ENCODE measurements around the gene OSTM1.

Gene OSTM1

GRCh38 chr6:108113557-108114519 lies 39.3 kb upstream of the OSTM1 start:
- Mint-ChIP-seq H3K27ac (no peak overlapping the region), H3K27me3 (peaks cover 83% of the 10 kb centered on the region), H3K9me3 (no peaks in the 10 kb centered on the region), H3K36me3 (ENCODE audit: low read depth) (no peaks in the 10 kb centered on the region), H3K4me3 (peak overlapping the region; percentile 70), H3K4me1 (peaks cover 44% of the 10 kb centered on the region)
- no peak for ATAC-seq
- no peak for DNase-seq

DNA sequence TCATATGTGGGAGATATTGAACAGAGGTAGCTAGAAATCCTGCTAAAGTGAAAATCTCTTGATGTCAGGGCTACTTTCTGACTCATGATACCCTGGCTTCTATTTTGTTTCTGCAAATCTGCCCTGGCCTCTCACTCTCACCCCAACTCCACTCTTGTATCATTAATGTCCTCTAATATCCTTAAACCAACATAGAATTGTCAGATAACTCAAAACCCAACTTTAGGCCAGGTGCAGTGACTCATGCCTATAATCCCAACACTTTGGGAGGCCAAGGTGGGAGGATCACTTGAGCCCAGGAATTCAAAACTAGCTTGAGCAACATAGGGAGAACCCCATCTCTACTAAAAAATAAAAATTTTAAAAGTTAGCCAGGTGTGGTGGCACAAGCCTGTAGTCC lies 33.8 kb upstream of the OSTM1 start:
- DNase-seq, result no peak

DNA sequence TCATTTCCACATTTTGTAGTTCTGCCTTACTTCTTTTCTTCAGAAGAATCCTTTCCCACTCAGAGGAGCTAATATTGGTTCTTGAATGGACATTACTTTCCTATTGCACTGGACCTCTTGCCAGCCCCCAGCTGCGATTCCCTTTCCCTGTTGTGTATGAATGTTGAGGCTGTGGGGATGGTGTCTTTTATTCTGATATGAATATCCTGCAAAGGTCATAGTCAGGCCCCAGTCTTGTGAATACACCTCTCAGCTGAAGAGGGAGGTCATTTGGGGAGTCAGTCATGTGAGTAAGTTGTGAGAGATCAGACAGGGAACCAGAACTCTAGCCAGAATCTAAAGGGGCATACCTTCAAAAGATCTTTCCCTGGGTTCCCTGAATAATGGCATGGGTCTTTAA lies 32.6 kb upstream of the OSTM1 start:
- H3K27me3 Mint-ChIP-seq, result peaks cover 25% of the 10 kb centered on the region
- DNase-seq (no peak), ATAC-seq (no peak)
- peaks cover 4% of the 10 kb centered on the region for H3K4me1 Mint-ChIP-seq
- no peak overlapping the region for H3K27ac Mint-ChIP-seq
- H3K4me3 Mint-ChIP-seq, result no peak overlapping the region
- no peaks in the 10 kb centered on the region for H3K36me3 Mint-ChIP-seq (ENCODE audit: low read depth)
- no peaks in the 10 kb centered on the region for H3K9me3 Mint-ChIP-seq

More for the DNA sequence above, 33.8 kb upstream of the OSTM1 start:
- H3K27me3 Mint-ChIP-seq, result peaks cover 36% of the 10 kb centered on the region
- H3K4me3 Mint-ChIP-seq, result no peak overlapping the region
- peaks cover 4% of the 10 kb centered on the region for H3K4me1 Mint-ChIP-seq
- no peaks in the 10 kb centered on the region for H3K36me3 Mint-ChIP-seq (ENCODE audit: low read depth)
- ATAC-seq, result no peak
- H3K27ac Mint-ChIP-seq, result no peak overlapping the region
- no peaks in the 10 kb centered on the region for H3K9me3 Mint-ChIP-seq

DNA sequence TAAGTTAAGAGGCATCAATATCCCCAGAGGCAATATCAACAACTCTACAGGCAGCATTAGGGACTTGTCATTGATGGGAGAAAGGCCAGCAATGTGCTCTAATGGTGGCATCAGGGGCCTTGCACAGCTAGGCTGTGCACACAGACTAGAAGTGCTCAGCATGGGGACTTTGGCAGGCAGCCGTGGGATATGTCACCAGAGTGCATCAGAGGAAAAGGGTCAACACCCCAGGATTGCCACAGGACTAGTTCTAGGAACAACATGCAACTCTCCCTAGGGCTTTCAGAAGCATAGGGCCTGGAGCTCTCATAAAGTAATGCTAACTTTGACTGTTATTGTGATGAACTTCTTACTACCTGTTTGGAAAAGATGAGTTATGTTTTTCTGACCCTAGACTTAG lies 32.2 kb upstream of the OSTM1 start:
- no peaks in the 10 kb centered on the region for H3K36me3 Mint-ChIP-seq (ENCODE audit: low read depth)
- H3K27me3 Mint-ChIP-seq, result peaks cover 23% of the 10 kb centered on the region
- no peak overlapping the region for H3K4me3 Mint-ChIP-seq

DNA sequence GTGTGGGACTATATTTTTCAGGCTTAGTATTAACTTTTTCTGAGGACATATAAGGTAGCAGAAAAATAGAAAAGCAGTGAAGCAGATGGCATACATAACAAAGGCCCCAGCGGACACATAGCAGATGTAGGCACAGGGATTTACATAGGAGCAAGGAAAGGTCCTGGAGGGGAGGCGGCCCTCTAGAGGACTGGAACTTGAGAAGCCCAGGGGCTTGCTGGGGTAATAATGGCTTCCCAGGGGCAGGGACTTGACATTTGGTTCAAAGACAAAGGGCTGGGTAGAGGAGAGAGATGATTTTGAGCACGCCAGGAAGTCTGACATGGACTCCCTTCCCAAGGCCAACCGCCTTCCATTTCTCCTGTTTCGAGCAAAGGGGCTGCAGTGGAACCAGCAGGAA lies 31.7 kb upstream of the OSTM1 start:
- DNase-seq (no peak), ATAC-seq (no peak)
- Mint-ChIP-seq H3K27me3 (peaks cover 20% of the 10 kb centered on the region), H3K9me3 (no peaks in the 10 kb centered on the region), H3K4me3 (no peak overlapping the region), H3K4me1 (peaks cover 4% of the 10 kb centered on the region), H3K36me3 (ENCODE audit: low read depth) (no peaks in the 10 kb centered on the region), H3K27ac (no peak overlapping the region)

More for the DNA sequence above, 32.2 kb upstream of the OSTM1 start:
- ATAC-seq, result no peak
- no peak for DNase-seq
- no peaks in the 10 kb centered on the region for H3K9me3 Mint-ChIP-seq
- H3K27ac Mint-ChIP-seq, result no peak overlapping the region
- peaks cover 4% of the 10 kb centered on the region for H3K4me1 Mint-ChIP-seq

DNA sequence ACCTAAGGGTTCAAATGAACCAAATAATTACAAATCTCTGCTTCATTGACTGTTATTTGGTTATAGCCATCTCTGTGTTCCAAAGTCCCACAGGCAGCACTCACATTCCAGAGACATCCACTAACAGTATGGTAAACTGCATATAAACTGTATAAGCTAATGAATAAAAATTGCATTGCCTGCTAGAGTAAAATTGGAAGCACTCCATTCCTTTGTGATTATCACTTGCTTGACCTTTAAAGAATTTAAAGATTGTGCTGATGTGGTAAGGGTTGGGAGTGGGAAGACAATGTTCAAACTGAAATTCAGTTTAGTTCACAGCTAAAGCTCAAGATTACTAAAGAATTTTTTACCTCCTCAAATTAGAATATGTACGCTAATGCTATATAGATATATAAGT lies 31.0 kb upstream of the OSTM1 start:
- ATAC-seq (no peak), DNase-seq (no peak)
- Mint-ChIP-seq H3K4me3 (no peak overlapping the region), H3K27me3 (peaks cover 14% of the 10 kb centered on the region), H3K36me3 (ENCODE audit: low read depth) (no peaks in the 10 kb centered on the region), H3K9me3 (no peaks in the 10 kb centered on the region), H3K4me1 (peaks cover 4% of the 10 kb centered on the region), H3K27ac (no peak overlapping the region)

DNA sequence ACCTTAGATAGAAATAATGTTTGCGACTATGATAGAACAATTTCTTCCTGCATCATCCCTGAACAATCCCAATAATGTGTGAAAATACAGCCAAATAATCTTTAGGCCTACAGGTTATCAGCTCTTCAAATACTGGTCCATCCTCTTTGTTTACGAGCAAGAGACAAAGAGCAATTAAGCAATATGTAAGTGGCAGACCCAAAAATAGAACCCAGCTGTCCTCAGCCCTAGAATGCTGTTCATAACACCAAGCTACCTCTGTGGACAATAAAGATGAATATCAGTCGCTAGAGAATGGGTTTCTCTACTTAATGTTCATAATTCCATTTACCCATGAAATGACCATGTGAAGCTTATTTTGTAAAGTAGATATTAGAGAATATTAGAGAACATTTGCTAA lies 28.4 kb upstream of the OSTM1 start:
- no peak overlapping the region for H3K4me3 Mint-ChIP-seq
- H3K4me1 Mint-ChIP-seq, result no peaks in the 10 kb centered on the region
- no peak overlapping the region for H3K27ac Mint-ChIP-seq
- H3K27me3 Mint-ChIP-seq, result peaks cover 10% of the 10 kb centered on the region
- ATAC-seq, result no peak
- H3K36me3 Mint-ChIP-seq (ENCODE audit: low read depth), result no peaks in the 10 kb centered on the region
- no peaks in the 10 kb centered on the region for H3K9me3 Mint-ChIP-seq
- no peak for DNase-seq

DNA sequence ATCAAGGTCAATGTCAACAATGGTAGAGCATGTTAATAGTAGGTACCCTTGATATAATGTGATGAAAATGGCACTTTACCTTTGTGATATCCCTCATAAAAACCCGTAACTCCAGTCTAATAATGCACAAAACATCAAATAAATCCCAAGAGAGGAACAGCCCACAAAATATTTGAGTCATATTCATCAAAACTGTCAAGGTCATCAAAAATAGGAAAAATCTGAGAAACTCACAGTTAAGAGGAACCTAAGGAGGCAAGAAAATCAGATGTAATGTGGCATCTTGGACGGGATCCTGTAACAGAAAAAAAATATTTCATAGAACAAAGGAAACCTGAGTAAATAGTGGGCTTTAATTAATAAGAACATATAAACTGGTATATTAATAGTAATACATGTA lies 25.5 kb upstream of the OSTM1 start:
- Mint-ChIP-seq H3K27me3 (peaks cover 19% of the 10 kb centered on the region), H3K9me3 (no peaks in the 10 kb centered on the region), H3K36me3 (ENCODE audit: low read depth) (no peaks in the 10 kb centered on the region), H3K27ac (no peak overlapping the region), H3K4me3 (no peak overlapping the region), H3K4me1 (no peaks in the 10 kb centered on the region)
- no peak for ATAC-seq
- DNase-seq, result no peak

DNA sequence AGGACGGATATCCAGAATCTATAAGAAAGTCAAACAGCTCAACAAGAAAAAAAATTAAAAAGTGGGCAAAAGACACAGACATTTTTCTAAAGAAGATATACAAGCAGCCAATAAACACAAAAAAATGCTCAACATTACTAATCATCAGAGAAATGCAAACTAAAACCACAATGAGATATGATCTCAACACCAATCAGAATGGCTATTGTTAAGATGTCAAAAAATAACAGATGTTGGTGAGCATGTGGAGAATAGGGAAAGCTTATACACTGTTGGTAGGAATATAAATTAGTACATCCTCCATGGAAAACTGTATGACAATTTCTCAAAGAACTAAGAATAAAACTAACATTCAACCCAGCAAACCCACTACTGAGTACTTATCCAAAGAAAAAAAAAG lies 23.3 kb upstream of the OSTM1 start:
- DNase-seq (no peak), ATAC-seq (no peak)
- no peaks in the 10 kb centered on the region for H3K36me3 Mint-ChIP-seq (ENCODE audit: low read depth)
- peaks cover 25% of the 10 kb centered on the region for H3K27me3 Mint-ChIP-seq
- H3K9me3 Mint-ChIP-seq, result no peaks in the 10 kb centered on the region
- no peak overlapping the region for H3K4me3 Mint-ChIP-seq
- no peak overlapping the region for H3K27ac Mint-ChIP-seq
- H3K4me1 Mint-ChIP-seq, result no peaks in the 10 kb centered on the region

DNA sequence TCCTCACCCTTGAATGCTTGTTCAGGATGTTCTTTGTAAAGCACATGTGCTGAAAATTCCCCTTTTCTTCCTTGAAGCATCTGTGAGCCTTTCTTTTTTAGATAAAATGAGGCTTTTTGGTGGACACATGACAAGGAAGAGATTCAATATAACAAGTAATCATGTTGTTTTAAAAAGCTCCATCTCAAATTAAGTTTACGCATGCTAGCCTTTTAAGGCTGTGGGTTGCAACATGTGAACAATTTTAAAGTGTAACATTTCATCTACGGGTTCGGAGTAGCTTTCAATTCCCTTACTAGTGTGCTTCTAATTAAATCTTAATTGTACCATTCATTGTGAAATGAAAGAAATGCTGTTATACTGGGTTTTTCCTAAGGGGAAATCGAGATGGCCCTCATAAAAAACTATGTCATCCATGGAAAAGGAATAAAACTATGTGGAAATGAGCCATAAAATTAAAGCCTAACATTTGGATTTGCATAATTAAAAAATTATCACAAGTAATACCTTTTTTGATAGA lies 19.3 kb upstream of the OSTM1 start:
- Mint-ChIP-seq H3K9me3 (no peaks in the 10 kb centered on the region), H3K4me1 (no peaks in the 10 kb centered on the region), H3K4me3 (no peak overlapping the region), H3K36me3 (ENCODE audit: low read depth) (no peaks in the 10 kb centered on the region), H3K27ac (no peak overlapping the region), H3K27me3 (peaks cover 23% of the 10 kb centered on the region)
- no peak for ATAC-seq
- DNase-seq, result no peak

DNA sequence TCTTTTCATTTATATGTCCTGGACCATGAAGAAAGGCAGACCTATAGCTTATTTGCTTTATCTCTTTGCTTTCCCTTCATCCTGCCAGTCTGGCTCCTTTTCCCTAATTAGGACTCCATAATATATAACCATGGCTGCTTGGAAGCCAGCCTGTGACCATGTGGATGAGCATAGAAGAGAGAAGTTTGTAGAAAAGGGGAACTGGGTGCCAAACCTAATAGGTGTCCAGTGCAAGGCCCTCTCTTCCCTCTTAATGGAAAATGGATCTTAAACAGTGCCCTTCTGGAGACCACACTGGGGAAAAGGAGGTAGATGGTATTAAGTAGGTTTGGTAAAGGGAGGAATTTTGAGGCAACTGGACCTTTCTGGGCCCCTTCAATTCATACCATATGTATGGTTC lies 16.7 kb upstream of the OSTM1 start:
- Mint-ChIP-seq H3K36me3 (ENCODE audit: low read depth) (no peaks in the 10 kb centered on the region), H3K4me3 (no peak overlapping the region), H3K4me1 (no peaks in the 10 kb centered on the region), H3K27me3 (peaks cover 16% of the 10 kb centered on the region), H3K9me3 (no peaks in the 10 kb centered on the region), H3K27ac (no peak overlapping the region)
- no peak for DNase-seq
- no peak for ATAC-seq

- DNase-seq (no peak), ATAC-seq (no peak)
- H3K4me3 Mint-ChIP-seq, result no peak overlapping the region
- peaks cover 6% of the 10 kb centered on the region for H3K27me3 Mint-ChIP-seq
- no peaks in the 10 kb centered on the region for H3K9me3 Mint-ChIP-seq
- no peaks in the 10 kb centered on the region for H3K36me3 Mint-ChIP-seq (ENCODE audit: low read depth)
- H3K27ac Mint-ChIP-seq, result no peak overlapping the region
- H3K4me1 Mint-ChIP-seq, result no peaks in the 10 kb centered on the region
Measured at GRCh38 chr6:108083349-108083748, 8.8 kb upstream of the OSTM1 start.

GRCh38 chr6:108082539-108082938 lies 8.0 kb upstream of the OSTM1 start:
- Mint-ChIP-seq H3K4me3 (no peak overlapping the region), H3K9me3 (no peaks in the 10 kb centered on the region), H3K27me3 (peaks cover 3% of the 10 kb centered on the region), H3K4me1 (no peaks in the 10 kb centered on the region), H3K36me3 (ENCODE audit: low read depth) (no peaks in the 10 kb centered on the region), H3K27ac (no peak overlapping the region)
- no peak for ATAC-seq
- no peak for DNase-seq

DNA sequence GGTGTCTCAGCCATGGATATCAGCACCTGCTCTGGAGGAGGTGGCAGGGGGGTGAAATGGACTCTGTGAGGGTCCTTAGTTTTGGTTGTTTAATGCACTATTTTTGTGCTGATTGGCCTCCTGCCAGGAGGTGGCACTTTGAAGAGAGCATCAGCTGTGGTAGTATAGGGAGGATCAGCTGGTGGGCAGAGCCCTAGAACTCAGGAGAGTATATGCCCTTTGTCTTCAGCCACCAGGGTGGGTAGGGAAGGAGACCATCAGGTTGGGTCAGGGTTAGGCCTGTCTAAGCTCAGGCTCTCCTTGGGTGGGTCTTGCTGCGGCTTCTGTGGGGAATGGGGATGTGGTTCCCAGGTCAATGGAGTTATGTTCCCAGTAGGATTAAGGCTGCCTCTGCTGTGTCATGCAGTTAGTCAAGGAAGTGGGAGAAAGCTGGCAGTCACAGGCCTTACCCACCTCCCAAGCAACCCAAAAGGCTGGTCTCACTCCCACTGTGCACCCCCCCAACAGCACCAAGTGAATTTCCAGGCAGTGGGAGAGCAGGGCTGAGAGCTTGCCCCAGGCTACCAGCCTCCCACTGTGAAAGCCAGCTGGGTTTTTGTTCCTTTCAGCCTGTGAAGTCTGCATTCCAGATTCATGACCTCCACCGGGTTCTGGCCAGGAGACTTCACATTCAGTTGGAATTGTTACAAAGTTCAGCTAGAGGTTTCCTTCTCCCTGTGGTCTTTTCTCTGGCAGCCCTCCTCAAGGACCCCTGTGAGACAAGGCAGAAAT lies 5.7 kb upstream of the OSTM1 start:
- Mint-ChIP-seq H3K4me3 (no peak overlapping the region), H3K4me1 (peaks cover 3% of the 10 kb centered on the region), H3K9me3 (no peaks in the 10 kb centered on the region), H3K27me3 (no peaks in the 10 kb centered on the region), H3K27ac (no peak overlapping the region), H3K36me3 (ENCODE audit: low read depth) (no peaks in the 10 kb centered on the region)
- DNase-seq, result no peak
- no peak for ATAC-seq

DNA sequence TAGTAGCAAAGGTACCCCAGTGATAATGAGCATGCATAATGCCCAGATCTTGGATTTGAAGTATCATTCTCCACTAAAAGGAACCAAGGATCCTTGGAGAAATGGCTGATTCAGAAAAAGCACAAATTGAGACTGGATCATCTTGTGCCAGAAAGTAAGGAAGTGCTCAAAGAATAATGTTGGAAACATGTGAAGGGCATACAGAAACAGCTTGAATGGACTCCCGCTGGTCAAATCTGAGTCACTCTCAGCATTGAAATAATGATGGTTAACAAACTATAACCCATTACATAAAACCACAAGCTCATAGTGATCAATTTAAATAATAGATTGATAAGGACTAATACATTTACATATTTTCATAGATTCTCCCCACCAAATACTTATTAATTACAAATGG lies 3.6 kb upstream of the OSTM1 start:
- Mint-ChIP-seq H3K9me3 (no peaks in the 10 kb centered on the region), H3K27ac (no peak overlapping the region), H3K36me3 (ENCODE audit: low read depth) (no peaks in the 10 kb centered on the region), H3K4me1 (peaks cover 16% of the 10 kb centered on the region), H3K4me3 (no peak overlapping the region), H3K27me3 (no peaks in the 10 kb centered on the region)
- DNase-seq, result no peak
- no peak for ATAC-seq
